Stomach (tissue), 9 donors: ENCODE results near the gene NMNAT2. TPM values are rescaled to one million over a fixed set of nuclear protein-coding genes. Genes with fewer than 3 reads are reported as not detected.

Experiments
- DNase-seq, 2 donors: peaks; one replicate each; pipeline versions ENCODE4 v3.0.0 to v3.0.0-alpha.2; 2013 to 2019
- H3K27ac ChIP-seq, 5 donors: fragments of 200-600 bp in 4 of 5; sonication (generic) in 4 of 5; one replicate each; pipeline ENCODE4 v1.5.1; 2013 to 2019; ENCODE audit warnings: mild to moderate bottlenecking in 1 of 5, moderate library complexity in 1 of 5
- H3K27me3 ChIP-seq, 3 donors: fragments of 200-600 bp; sonication (generic); one replicate each; pipeline ENCODE4 v1.5.1; 2017 to 2019; ENCODE audit warnings: mixed run types in 1 of 3
- H3K36me3 ChIP-seq, 4 donors: fragments of 200-600 bp; sonication (generic); 1 replicate in 3 of 4; 2 replicates in 1 of 4; pipeline ENCODE4 v1.5.1; 2016 to 2019
- H3K4me1 ChIP-seq, 4 donors: fragments of 200-600 bp; sonication (generic); one replicate each; pipeline ENCODE4 v1.5.1; 2016 to 2019
- H3K4me3 ChIP-seq, 4 donors: fragments of 200-600 bp; sonication (generic) in 3 of 4; one replicate each; pipeline ENCODE4 v1.5.1; 2016 to 2019; ENCODE audit warnings: mild to moderate bottlenecking in 1 of 4
- H3K9me3 ChIP-seq, 4 donors: fragments of 200-600 bp; sonication (generic); one replicate each; pipeline ENCODE4 v1.5.1; 2016 to 2019
- CTCF ChIP-seq, 7 experiments: fragments of 450-650 bp in 4 of 7; fragments of 200-600 bp in 3 of 7; sonication (generic) in 3 of 7; IDR thresholded peaks; one replicate each; pipeline ENCODE4 v1.5.1; 2016 to 2019; ENCODE audit warnings: antibody characterized with exemption in 7 of 7, control low read depth in 2 of 7, mild to moderate bottlenecking in 1 of 7
- EP300 ChIP-seq: sonication (generic); formaldehyde crosslinking; IDR thresholded peaks from one replicate; pipeline ENCODE4 v1.6.1; 2017; ENCODE audit warnings: antibody characterized with exemption
- POLR2A ChIP-seq, 4 donors: fragments of 450-650 bp; IDR thresholded peaks; one replicate each; pipeline ENCODE4 v1.6.1; 2016; ENCODE audit warnings: antibody characterized with exemption in 4 of 4, control low read depth in 2 of 4, mild to moderate bottlenecking in 1 of 4, moderate library complexity in 1 of 4
- POLR2AphosphoS5 ChIP-seq, 3 donors: sonication (generic); formaldehyde crosslinking; IDR thresholded peaks; one replicate each; pipeline ENCODE4 v1.6.1; 2016; ENCODE audit warnings: antibody characterized with exemption in 3 of 3
- WGBS, 5 donors: extraction: QIAGEN DNeasy Blood & Tissue Kit in 3 of 5; methylation state at CpG; one replicate each; pipeline versions ENCODE4 v1.1.5 to v1.1.7; 2013 to 2018; 5-methylcytosine and 5-hydroxymethylcytosine counted together
- intact Hi-C: fragments of 100-400 bp; cut with DNase I; formaldehyde crosslinking; loops from one replicate; pipeline ENCODE4 v1.15.1; 2023; ENCODE audit warnings: low total_unique reads
- polyA plus RNA-seq, 3 donors: library from polyadenylated mRNA; stranded (reverse); fragments of 200-250 nt; gene quantifications; one replicate each; pipeline ENCODE4 v1.2.3, GENCODE V29; 2013
- total RNA-seq, 5 donors: library from RNA; depleted of rRNA; stranded (reverse); fragments of >200 nt; gene quantifications; one replicate each; pipeline versions ENCODE4 v1.1.0 to v1.2.3, GENCODE V29; 2014 to 2016
- donor health status: healthy with polysubstance abuse.
- donor health status: Bipolar disorder and iron deficiency.
- donor health status: healthy.

Gene NMNAT2
- total and polyA plus RNA-seq, 8 donors, result 0.06 to 1.3 (median 0.51) TPM; not detected in 2

DNA sequence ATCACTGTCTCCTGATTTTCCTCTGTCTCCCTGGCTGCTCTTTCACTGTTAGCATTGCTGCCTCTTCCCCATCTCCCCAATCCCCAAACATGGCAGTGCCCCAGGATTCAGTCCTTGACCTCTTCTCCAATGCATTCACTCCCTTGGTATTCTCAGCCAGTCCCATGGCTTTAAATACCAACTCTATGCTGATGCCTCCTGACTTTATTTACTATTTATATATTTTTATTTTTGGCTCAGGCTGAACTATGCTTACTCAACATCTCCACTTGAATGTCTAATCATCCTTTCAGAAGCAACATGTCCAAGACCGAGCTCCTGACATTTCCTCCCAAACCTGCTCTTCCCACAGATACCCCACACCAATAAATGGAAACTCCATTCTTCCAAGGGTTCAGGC is 26.3 kb downstream of the NMNAT2 start:
- Histone ChIP-seq H3K27ac (no peak overlapping the region), H3K4me3 (no peak overlapping the region), H3K27me3 (peaks cover 0 to 22% (median 0%) of the 10 kb centered on the region in 3 donors), H3K4me1 (no peaks in the 10 kb centered on the region), H3K36me3 (no peaks in the 10 kb centered on the region), H3K9me3 (no peaks in the 10 kb centered on the region)
- TF ChIP-seq EP300, result no peak
- TF ChIP-seq POLR2A (IDR thresholded peaks at IDR 0.05), result no peak
- no peak for TF ChIP-seq CTCF (IDR thresholded peaks at IDR 0.05)
- TF ChIP-seq POLR2AphosphoS5 (IDR thresholded peaks at IDR 0.05), result no peak
- DNase-seq, result no peak
- intact Hi-C loops, result no loop called here
- WGBS, 5 donors, result 81 to 94% (median 88%) methylated on average over 1 of the region's 1 CpG

GRCh38 chr1:183390561-183390960 is 27.6 kb downstream of the NMNAT2 start:
- 54 to 71% (median 56%) methylated on average over 3 of the region's 3 CpGs for WGBS, 5 donors
- intact Hi-C loops, result no loop called here
- no peaks in the 10 kb centered on the region for H3K9me3 ChIP-seq
- no peak overlapping the region for H3K4me3 ChIP-seq
- no peak overlapping the region for H3K27ac ChIP-seq
- no peak for TF ChIP-seq EP300
- no peak for TF ChIP-seq CTCF (IDR thresholded peaks at IDR 0.05)
- H3K27me3 ChIP-seq, result peaks cover 0 to 12% (median 0%) of the 10 kb centered on the region in 3 donors
- H3K4me1 ChIP-seq, result no peaks in the 10 kb centered on the region
- no peaks in the 10 kb centered on the region for H3K36me3 ChIP-seq
- DNase-seq, result no peak

- TF ChIP-seq POLR2AphosphoS5 (IDR thresholded peaks at IDR 0.05), result no peak
Observed at GRCh38 chr1:183388735-183389134, 29.4 kb downstream of the NMNAT2 start.

GRCh38 chr1:183385340-183386144 is 32.6 kb downstream of the NMNAT2 start:
- Histone ChIP-seq H3K36me3 (no peaks in the 10 kb centered on the region), H3K27me3 (no peaks in the 10 kb centered on the region), H3K9me3 (no peaks in the 10 kb centered on the region), H3K4me3 (no peak overlapping the region), H3K4me1 (no peaks in the 10 kb centered on the region), H3K27ac (no peak overlapping the region)
- DNase-seq, result no peak
- intact Hi-C loops, result no loop called here
- 73 to 84% (median 83%) methylated on average over 6 of the region's 6 CpGs for WGBS, 5 donors
- TF ChIP-seq POLR2AphosphoS5 (IDR thresholded peaks at IDR 0.05) (no peak), POLR2A (IDR thresholded peaks at IDR 0.05) (no peak), CTCF (IDR thresholded peaks at IDR 0.05) (no peak), EP300 (no peak)

More at GRCh38 chr1:183388735-183389134, 29.4 kb downstream of the NMNAT2 start:
- no peak for DNase-seq
- no peaks in the 10 kb centered on the region for H3K4me1 ChIP-seq
- no peaks in the 10 kb centered on the region for H3K9me3 ChIP-seq
- WGBS, 5 donors, result 49 to 62% (median 61%) methylated on average over 6 of the region's 6 CpGs
- no peaks in the 10 kb centered on the region for H3K36me3 ChIP-seq
- intact Hi-C loops, result no loop called here
- no peak overlapping the region for H3K27ac ChIP-seq
- H3K27me3 ChIP-seq, result no peaks in the 10 kb centered on the region
- H3K4me3 ChIP-seq, result no peak overlapping the region

DNA sequence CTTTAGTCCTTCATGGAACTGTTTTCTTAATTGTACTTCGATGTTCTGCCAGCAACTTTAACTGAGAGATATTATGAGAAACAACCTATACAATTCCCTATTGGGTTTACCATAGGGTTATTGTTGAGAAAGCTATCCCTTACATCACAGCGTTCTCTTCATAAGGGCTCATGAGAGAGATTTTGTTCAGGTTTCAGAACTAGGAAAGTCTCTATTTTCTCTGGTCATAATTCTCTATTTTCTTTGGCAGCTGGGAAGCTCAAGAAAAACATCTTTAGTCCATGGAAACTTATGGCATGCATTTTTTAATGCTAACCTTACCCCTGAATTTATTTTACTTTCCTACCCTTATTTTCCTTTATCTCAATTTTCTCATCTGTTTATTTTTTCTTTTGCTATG is 38.2 kb downstream of the NMNAT2 start:
- WGBS, 5 donors, result 88 to 95% (median 91%) methylated on average over 2 of the region's 2 CpGs

More for the DNA sequence above, 38.2 kb downstream of the NMNAT2 start:
- DNase-seq, result no peak
- Histone ChIP-seq H3K4me3 (no peak overlapping the region), H3K27ac (no peak overlapping the region), H3K27me3 (peaks cover 0 to 2% (median 0%) of the 10 kb centered on the region in 3 donors), H3K4me1 (no peaks in the 10 kb centered on the region), H3K36me3 (no peaks in the 10 kb centered on the region), H3K9me3 (peaks cover 0 to 4% (median 0%) of the 10 kb centered on the region in 4 donors)
- intact Hi-C loops, result no loop called here
- TF ChIP-seq POLR2AphosphoS5 (IDR thresholded peaks at IDR 0.05) (no peak), CTCF (IDR thresholded peaks at IDR 0.05) (no peak), EP300 (no peak), POLR2A (IDR thresholded peaks at IDR 0.05) (no peak)
